HG03060 (cell line): ENCODE measurements around the gene MT1M.
"Not testable (repeated sequence)": the region's sequence is repeated elsewhere in the genome, so short reads cannot be mapped to it uniquely, and the experiment has no call there.

ENCODE experiments used
- ATAC-seq: cut with Tn5 transposase; IDR thresholded peaks from one replicate; pipeline ENCODE4 v1.9.1; 2021; ENCODE audit warnings: low read depth, moderate number of reproducible peaks; ENCODE audit not compliant: unreplicated experiment

The MT1M gene

DNA sequence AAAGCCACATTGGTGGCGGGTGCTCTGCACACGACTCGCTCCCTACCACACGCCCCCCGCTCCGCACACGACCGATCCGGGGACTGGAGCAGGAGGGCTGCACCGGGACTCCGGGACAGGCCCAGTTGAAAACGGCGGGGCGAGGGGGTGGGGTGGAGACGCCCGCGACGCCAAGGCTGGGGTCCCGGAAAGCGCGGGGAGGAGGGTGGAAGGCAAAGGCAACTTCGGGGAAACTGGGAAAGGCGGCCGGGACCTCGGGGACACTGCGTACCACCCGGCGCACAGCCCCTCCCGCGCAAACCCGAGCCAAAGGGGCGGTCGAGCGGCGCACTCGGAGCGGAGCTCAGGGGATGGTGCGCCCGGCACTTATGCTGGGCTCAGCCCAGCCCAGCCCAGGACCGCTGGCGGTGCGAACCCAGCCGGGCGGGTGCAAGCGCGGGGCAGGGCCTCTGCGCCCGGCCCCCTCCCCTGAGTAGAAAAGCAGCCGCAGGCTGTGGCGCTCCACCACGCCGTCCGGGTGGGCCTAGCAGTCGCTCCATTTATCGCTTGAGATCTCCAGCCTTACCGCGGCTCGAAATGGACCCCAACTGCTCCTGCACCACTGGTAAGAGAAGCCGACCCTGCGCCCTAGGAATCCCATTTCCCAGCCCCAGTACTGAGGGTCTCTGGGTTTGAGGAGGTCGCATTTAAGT, at the start of gene MT1M:
Gene MT1M (plus strand): TSS at position 504 of the 692 bp plus-strand sequence. CDS start 73 bp downstream, at position 577.
- ATAC-seq = no peak

DNA sequence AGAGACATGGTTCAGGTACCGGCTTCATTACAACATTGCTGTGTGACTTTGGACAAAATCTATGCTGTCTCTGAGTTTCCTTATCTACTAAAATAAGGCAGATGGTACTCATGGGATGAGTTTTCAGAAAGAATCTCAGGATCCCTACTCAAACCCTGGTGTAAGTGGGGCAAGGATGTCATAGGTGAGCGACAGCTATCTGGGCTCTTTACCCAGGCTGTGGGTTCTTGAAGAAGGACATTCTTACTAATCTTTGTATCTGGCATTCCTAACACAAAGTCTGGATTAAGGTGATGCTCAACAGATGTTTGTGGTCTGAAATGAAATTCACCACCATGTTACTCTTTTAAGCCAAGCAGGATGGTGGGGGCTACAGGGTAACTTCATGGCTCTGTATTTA, 49.5 kb upstream of the MT1M start:
- ATAC-seq = not testable (repeated sequence)

DNA sequence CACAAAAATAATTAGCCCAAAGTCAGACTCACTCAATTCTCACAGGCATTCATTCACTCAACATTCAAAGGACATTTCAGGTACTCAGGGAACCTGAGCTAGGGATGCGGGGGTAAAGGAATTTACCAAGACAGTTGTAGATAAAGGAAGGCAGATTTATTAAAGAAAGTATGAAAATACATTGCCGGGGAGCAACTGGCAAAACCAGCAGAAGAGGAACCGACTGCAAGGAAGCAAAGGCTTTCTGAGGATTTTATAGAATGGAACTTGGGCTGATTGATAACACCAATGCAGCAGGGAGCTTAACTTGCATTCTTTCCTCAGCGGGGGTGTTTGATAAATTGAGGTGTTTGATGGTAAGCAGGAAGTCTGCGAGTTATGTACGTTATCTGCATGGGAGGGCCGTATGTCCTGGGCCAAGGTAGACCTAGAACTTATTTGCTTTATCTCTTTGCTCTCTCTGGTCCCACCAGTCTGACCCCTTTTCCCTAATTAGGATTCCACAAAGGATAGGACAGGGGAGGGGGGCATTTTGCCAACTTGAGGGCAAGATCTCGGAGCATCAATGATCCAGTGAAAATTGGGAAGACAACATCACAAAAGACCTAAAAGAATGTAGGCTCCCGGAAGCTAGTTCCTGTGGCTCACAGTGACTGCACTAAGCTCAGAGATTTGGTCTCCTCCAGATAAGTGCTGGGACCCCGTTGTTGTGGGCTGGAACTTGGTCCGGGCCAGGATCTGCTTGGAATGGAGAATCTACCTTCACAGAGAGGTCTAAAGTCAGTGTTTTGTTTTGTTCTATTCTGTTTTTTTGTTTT, 48.9 kb upstream of the MT1M start:
- ATAC-seq = no peak

DNA sequence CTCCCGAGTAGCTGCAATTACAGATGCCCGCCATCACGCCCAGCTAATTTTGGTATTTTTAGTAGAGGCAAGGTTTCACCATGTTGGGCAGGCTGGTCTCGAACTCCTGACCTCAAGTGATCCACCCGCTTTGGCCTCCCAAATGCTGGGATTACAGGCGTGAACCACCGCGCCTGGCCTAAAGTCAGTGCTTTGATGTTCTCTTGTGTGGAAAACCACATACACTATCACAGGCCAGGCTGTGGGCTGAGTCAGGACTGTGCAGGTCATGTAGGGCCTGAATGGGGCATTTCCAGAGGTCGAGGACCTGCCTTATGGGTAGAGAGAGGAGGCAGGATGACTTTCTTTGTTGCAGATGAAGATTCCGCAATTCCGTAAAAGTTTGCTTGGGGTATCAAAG, 48.2 kb upstream of the MT1M start:
- no peak for ATAC-seq

DNA sequence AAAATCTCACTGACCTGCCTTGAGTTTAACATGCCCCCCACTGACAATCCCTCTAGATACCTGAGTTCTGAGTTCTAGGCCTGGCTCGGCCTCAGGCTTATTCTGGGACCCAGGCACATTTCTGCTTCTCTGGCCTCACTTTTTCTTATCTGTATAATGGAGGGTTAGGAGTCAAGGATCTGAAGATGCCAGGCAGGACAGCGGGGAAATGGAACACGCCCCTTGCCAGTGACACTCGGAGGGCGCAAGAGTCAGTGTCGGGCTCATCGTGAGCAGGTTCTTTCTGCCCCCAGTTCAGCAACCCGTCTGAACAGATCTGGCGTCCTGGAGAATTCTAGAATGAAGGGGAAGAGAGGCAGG, 43.7 kb upstream of the MT1M start:
- no peak for ATAC-seq

DNA sequence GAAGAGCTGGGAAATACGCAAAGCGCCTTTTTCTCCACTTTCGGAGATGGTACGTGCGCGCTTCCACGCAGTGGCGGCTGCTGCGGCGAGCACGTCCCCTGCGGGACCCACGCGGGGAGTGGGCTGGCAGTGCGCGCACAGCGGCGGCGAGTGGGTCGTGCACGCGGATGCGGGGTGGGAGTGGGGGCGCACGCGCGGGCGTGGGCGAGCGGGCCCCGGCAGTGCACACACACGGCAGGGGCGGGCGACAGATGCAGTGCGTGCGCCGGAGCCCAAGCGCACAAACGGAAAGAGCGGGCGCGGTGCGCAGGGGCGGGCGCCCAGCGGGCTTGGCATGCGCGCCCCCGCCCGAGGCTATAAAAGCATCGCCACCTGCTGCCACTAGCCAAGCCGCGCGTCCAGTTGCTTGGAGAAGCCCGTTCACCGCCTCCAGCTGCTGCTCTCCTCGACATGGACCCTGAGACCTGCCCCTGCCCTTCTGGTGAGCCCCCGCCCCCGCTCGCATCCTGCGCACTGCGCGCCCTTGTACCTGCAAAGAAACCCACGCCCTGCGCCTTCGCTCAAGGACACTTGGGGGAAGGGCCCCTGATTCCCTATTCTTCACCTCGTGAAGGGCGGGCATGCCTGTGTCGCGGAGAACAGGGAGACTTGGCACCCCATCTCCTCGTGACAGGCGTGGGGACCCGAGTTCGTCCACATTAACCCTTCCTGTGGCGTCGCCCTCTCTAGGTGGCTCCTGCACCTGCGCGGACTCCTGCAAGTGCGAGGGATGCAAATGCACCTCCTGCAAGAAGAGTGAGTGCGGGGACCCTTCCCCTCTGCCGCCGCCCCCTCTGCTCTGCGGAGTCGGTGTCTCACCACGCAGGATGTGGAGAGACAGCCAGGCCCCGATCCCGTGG, 43.1 kb upstream of the MT1M start, which contains the start of gene MT3:
Gene MT3 (plus strand): TSS at position 388 of the 899 bp plus-strand sequence. CDS start 63 bp downstream, at position 451.
- ATAC-seq = no peak

DNA sequence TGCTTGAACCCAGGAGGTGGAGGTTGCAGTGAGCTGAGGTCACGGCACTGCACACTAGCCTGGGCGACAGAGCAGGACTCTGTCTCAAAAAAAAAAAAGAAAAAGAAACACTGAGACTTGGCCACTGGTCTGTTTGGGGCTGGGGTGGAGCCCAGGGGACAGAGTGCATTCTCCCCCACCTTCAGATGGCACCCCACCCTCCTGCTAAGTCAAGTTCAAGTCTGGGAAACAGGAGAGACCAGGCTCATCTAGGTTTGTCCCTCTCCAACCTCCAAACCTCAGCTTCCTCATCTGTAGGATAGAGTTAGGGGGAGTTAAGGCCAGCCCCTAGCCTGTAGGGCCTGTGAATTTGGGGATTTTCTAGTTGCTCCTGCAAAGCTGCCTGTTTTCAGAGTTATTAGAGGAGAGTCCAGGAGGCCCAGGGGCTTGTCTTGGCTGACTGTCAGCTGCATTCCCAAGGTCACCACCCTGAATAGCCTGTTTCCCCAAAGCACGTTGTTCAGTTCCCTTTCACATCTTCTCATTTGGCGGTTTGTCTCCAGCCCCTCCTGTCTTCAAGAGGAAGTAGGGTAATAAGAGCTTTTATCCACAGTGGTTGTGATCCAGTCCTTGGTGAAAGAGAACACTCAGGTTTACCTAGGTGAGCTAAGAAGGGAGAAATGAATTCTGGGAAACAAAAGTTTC, 40.9 kb upstream of the MT1M start:
- ATAC-seq = no peak

DNA sequence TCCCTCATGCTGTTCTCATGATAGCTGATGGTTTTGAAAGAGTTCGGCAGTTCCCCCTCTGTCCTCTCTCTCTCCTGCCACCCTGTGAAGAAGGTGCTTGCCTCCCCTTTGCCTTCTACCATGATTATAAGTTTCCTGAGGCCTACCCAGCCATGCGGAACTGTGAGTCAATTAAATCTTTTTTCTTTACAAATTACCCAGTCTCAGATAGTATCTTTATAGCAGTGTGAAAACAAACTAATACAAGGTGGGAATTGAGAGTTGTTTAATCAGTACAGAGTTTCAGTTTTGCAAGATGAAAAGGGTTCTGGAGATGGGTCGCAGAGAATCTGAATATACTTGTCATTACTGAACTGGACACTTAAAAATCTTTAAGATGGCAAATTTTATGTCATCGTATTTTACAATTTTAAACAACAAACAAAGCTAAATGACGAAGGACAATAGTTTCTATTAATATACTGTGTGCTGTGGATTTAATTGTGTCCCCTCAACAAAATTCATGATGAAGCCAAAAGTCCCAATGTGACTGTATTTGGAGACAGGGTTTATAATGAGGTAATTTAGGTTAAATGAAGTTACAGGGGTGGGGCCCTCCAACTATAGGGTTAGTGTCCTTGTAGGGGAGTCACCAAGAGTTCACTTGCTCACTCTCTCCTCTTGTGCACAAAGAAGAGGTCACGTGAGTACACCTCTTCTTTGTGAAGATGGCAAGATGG, 38.7 kb upstream of the MT1M start:
- no peak for ATAC-seq

DNA sequence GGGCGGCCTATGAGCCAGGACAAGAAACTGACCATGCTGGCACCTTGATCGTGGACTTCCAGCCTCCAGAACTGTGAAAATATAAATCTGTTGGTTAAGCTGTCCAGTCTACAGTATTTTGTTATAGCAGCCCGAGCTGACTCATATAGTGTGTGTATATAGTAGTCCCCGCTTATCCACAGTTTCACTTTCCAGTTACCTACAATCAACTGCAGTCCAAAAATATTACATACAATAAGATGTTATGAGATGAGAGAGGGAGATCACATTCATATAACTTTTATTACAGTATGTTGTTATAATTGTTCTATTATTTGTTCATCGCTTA, 38.2 kb upstream of the MT1M start:
- no peak for ATAC-seq

DNA sequence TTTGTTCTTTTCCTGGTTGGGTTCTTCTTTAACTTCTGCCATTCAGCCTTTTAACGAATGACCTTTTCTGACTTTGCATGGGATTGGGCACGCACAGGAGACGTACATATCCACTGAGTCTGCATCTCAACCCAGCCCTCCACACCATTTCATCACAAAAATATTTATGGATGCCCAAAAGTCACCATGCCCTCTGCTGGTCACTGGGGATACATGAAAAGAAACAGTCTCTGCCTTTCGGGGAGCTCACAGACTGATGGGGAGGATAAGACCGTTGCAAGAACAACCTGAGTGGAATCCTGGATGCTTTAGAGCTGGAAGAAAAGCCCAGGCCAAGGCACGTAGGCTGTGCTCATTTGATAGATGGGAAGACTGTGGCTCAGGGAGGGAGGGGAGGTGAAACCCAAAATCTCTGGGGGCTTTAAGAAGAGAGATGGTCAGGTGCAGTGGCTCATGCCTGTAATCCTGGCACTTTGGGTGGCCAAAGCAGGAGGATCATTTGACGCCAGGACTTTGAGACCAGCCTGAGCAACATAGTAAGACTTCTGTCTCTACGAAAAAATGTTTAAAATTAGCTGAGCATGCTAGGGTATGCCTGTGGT, 32.0 kb upstream of the MT1M start:
- no peak for ATAC-seq

DNA sequence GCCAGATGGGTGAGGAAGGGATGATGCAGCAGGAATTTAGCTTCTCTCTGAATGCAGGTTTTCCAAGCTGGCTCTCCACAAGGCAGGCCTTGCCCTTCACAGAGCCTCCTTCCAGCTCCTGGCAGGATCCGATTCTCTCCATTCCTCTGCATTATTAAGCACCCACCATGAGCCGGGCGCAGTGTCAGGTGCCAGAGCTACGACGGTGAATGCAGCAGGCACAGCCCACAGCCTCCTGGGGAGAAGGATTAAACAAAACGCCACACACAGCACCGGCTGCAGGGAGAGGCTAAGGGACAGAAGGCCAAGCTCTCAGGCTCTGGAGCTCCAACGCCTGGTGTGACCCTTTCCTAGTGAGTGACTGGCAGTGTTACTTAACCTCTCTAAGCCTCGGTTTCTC, 31.1 kb upstream of the MT1M start:
- no peak for ATAC-seq

DNA sequence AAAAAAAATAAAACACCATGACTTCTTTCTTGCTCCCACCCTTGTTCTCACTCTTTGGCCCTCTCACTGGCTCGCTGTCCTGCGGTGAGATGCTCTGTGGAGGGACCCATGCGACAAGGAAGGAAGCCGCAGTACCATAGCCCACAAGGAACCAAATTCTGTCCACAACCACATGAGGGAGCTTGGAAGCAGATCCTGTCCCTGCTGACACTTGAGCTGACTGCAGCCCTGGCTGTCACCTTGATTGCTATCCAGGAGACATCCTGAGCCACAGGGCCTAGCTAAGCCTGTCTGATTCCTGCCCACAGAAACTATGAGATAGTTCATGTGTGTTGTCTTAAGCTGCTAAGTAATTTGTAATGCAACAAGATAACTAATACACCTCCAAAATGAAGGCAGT, 28.9 kb upstream of the MT1M start:
- ATAC-seq = no peak

DNA sequence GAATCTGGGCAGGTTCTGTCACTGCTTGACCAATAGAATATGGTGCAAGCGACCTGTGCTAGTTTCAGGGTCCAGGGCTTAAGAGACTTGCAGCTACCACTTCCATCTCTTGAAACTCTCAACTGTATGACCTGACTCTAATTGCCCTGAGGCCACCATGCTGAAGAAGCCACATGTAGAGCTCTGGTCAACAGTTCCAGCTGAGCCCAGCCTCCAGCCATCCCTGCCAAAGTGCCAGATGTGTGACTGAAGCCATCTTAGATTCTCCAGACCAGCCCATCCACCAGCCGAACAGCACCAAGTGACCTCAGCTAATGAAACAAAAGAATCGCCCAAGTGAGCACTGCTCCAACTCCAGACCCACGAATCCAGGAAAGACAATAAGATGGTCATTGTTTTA, 27.5 kb upstream of the MT1M start:
- no peak for ATAC-seq

DNA sequence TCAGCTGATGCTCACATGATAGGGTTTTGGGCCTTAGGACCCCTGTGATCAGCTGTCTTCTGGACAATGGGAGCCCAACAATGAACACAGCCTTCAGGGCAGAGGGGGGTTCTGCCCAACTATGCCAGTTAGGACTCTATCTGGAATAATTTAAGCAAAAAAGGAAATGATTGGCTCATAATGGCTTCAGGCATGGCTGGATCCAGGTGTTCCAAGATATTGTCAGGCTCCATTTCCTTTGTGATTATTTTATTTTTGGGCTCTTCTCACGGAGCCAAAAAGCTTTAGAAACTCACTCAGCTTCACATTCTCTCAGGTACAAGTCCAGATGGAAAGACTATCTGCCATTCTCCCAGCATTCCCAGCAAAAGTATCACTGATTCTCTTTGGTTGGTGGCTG, 27.0 kb upstream of the MT1M start:
- ATAC-seq = no peak

DNA sequence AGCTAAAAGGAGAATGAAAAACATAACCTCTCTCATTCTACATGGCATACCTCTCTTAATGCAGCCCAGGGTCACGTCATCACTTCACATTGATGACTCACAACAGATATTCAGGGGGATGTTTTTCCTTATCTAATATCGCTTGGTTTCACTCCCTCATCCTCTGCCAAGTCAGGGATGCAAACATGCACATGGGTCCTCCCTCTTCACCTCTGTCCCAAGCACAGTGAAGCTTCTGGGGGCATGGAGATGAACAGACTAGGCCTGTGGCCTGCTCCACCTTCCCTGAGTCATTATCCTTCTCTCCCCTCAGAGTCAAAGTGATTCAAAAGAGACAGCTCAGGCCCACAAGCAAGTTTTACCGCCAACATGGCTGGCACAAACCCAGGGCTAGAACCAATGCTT, 26.4 kb upstream of the MT1M start:
- ATAC-seq = no peak

DNA sequence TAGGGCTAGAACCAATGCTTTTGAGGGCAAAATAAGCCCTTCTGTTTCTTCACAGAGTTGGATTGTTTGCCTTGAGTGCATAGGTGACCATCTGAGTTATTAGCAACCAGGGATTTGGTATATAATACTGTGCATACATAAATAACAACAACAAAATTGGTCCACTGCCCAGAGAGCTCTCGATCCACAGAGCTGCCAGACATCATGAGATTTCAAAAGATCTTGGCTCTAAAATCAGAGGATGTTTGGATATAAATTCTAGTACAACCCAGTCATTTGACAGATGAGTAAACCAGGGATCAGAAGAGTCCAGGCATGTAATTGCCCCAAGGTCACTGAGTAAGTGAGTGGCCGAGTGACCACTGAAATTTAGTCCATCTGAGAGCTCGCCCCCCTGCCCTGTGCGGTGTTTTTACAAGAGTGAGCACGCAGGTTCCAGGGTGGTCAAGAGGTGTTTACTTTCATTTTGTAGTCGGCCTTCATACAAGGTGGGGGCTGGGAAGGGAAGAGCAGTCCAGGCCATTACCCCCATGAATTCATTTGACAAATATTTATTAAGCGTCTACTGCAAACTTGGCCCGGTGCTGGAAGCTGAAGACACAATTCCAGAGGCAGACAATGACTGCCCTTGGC, 25.9 kb upstream of the MT1M start:
- ATAC-seq = no peak

DNA sequence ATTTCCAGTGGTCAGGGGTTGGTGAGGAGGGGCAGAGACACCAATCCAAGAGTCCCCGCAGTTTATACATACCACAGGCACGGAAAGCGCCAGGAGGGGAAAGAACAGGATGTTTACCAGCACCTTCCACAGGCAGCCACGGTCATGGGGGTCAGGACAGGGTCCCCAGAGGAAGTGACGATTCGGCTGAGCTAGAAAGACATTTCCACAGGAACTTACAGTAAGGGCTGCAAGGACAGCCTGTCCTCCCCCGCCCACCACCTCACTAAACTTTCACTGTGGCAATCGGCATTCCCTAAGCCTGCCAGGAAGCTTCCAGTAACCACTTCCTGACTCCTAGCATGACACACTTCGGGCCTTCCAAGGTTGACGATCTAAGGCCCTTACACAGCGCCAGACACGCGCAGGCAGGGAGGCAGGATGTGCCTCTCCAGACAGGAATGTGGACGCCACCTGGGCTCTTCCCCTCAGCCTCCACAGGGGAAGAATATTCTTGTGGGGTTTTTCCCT, 25.3 kb upstream of the MT1M start:
- ATAC-seq = no peak

DNA sequence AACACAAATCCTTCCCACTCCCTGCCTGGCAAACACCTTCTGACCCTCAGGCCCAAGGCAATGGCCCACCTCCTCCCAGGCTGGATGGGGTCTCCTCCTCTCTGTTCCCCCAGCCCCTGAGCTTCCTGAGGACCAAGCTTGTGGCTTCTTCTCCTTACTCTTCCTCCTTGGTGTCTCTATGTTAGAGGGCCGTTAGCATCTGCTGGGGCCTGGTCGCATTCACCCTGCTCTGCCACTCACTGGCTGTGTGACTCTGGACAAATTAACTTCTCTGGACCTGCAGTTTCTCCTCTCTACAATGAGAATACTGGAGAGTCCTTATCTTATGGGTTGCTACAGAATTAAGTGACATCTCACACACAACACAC, 24.8 kb upstream of the MT1M start:
- ATAC-seq = no peak
